OCI-LY7 (cell line): ENCODE measurements around the gene KIF16B. TPM values are rescaled to one million over a fixed set of nuclear protein-coding genes. Genes with fewer than 3 reads are reported as not detected.
"Not testable (repeated sequence)": the region's sequence is repeated elsewhere in the genome, so short reads cannot be mapped to it uniquely, and the experiment has no call there.

Experiments used
- BruUV-seq: library from RNA; stranded (reverse); fragments of 400-500 nt; replicated peaks from 2 replicates; lab custom pipeline; 2021; lab: Mats Ljungman, UMichigan
- CTCF ChIA-PET: fragments of 300-600 bp; sonication (Branson Sonifier 250); formaldehyde crosslinking; loops from one replicate; lab custom pipeline; 2022; ENCODE audit warnings: antibody characterized with exemption; ENCODE audit not compliant: unreplicated experiment; lab: Charles Lee
- POLR2A ChIA-PET: fragments of 300-600 bp; sonication (Branson Sonifier 250); formaldehyde crosslinking; loops from one replicate; lab custom pipeline; 2022; ENCODE audit warnings: antibody characterized with exemption; lab: Charles Lee
- DNase-seq: peaks from one replicate; pipeline ENCODE4 v3.0.0-alpha.2; 2015; ENCODE audit warnings: low spot score
- H2AFZ ChIP-seq: fragments of 200-600 bp; sonication (generic), shearing (Covaris generic); 2 replicates; pipeline ENCODE4 v1.6.1; 2014; ENCODE audit warnings: mild to moderate bottlenecking, antibody characterized with exemption, low read length, moderate library complexity
- H3K27ac ChIP-seq: fragments of 200-600 bp; sonication (generic); 2 replicates; pipeline ENCODE4 v1.5.1; 2014; ENCODE audit warnings: mixed run types, low read depth, mild to moderate bottlenecking, moderate library complexity, low read length, inconsistent platforms; ENCODE audit not compliant: poor library complexity, severe bottlenecking
- H3K36me3 ChIP-seq: fragments of 200-600 bp; sonication (generic); 2 replicates; pipeline ENCODE4 v1.6.1; 2014; ENCODE audit warnings: mild to moderate bottlenecking, antibody characterized with exemption, low read length, moderate library complexity, mixed read lengths; ENCODE audit not compliant: insufficient read depth
- H3K4me1 ChIP-seq: fragments of 200-600 bp; sonication (generic); 2 replicates; pipeline ENCODE4 v1.5.1; 2014; ENCODE audit warnings: mild to moderate bottlenecking, low read length; ENCODE audit not compliant: insufficient read depth, poor library complexity, severe bottlenecking
- H3K4me2 ChIP-seq: fragments of 200-600 bp; sonication (generic); 2 replicates; pipeline ENCODE4 v1.6.1; 2014; ENCODE audit warnings: mild to moderate bottlenecking, low read length
- H3K4me3 ChIP-seq: fragments of 200-600 bp; sonication (generic); 2 replicates; pipeline ENCODE4 v1.5.1; 2014; ENCODE audit warnings: mild to moderate bottlenecking, low read depth, low read length; ENCODE audit not compliant: poor library complexity, severe bottlenecking
- H3K79me2 ChIP-seq: fragments of 200-600 bp; sonication (generic); 2 replicates; pipeline ENCODE4 v1.6.1; 2016; ENCODE audit warnings: low read depth, mild to moderate bottlenecking, low read length, moderate library complexity, mixed read lengths; ENCODE audit not compliant: insufficient read depth
- H3K9me2 ChIP-seq: fragments of 200-600 bp; sonication (generic); 2 replicates; pipeline ENCODE4 v1.6.1; 2016; ENCODE audit warnings: mild to moderate bottlenecking, low read length, mixed read lengths; ENCODE audit not compliant: insufficient read depth
- H3K9me3 ChIP-seq: fragments of 200-600 bp; sonication (generic); 2 replicates; pipeline ENCODE4 v1.6.1; 2014; ENCODE audit warnings: mild to moderate bottlenecking, mixed run types, low read length, mixed read lengths
- H4K20me1 ChIP-seq: fragments of 200-600 bp; sonication (generic); 2 replicates; pipeline ENCODE4 v1.6.1; 2014; ENCODE audit warnings: mild to moderate bottlenecking, antibody characterized with exemption, low read length, moderate library complexity, mixed read lengths; ENCODE audit not compliant: insufficient read depth
- EZH2phosphoT487 ChIP-seq: fragments of 200-600 bp; sonication (generic); IDR thresholded peaks from 2 replicates; pipeline ENCODE4 v1.6.1; 2018; ENCODE audit warnings: low read depth, borderline replicate concordance, mild to moderate bottlenecking, mixed run types, antibody characterized with exemption, low read length, moderate library complexity, mixed read lengths
- intact Hi-C: fragments of 100-400 bp; cut with micrococcal nuclease; formaldehyde crosslinking; loops from one replicate; pipeline ENCODE4 v1.10.0; 2022; ENCODE audit not compliant: unreplicated experiment
- total RNA-seq, 2 experiments: library from RNA; depleted of rRNA in 1 of 2; stranded (reverse); fragments of >200 nt in 1 of 2; shearing (Covaris generic) in 1 of 2; gene quantifications; 2 replicates each; pipeline ENCODE4 v1.2.3, GENCODE V29; 2014 to 2022
- TF ChIP-seq, protein P1 (sequence below): fragments of 200-600 bp; sonication (generic); conservative IDR thresholded peaks from 2 replicates; pipeline ENCODE4 v1.5.1; 2014; ENCODE audit warnings: mild to moderate bottlenecking, antibody characterized with exemption, low read length, moderate library complexity, mixed read lengths

The KIF16B gene
- total RNA-seq, 2 experiments from 2014 or later, result 6.2 to 11.2 TPM

DNA sequence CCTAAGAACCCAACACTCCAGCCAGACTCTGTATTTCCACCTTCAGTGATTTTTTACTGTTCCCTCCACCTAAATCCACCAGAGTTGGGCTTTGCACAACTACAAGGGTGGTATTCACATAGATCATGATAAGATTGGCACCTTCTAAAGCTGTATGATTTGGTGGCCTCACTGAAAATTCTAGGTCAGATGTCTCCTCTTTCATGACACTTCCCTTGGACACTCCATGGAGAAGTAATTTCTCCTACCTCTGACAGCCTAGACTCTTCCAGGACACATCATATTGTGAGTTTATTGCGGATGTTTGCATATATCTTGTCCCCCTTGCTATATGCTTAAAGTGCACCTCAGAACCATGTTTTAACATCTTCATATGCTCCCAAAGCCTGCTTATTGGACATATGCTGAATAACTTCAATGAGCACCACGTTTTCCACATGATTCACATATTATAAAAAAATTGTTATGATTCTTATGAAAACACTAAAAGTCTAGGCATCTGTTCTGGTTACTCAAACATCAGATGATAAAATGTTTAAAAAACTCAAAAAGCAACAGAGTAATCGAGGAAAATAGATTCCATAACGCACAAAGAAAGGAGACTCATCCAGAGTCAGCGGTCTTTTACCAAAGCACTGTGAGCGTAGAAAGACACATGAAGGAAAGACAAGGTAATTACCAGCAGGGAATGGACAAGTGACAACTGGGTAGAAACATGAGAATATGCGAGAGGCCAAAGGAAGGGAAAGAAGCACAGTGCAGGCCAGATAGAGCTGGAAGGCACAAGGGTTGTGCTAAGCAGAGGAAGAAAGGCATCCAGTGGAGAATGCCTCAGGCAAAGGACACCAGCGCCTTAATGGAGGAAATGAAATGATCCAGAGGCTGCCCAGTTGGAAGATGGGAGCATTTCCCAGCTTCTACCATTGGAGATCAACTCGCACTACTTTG lies 46.5 kb downstream of the KIF16B start:
- Histone ChIP-seq H3K4me1 (no peaks in the 10 kb centered on the region), H3K9me2 (no peaks in the 10 kb centered on the region), H3K27ac (no peak overlapping the region), H4K20me1 (no peaks in the 10 kb centered on the region), H3K9me3 (no peaks in the 10 kb centered on the region), H2AFZ (no peak overlapping the region), H3K4me2 (no peak overlapping the region), H3K79me2 (no peaks in the 10 kb centered on the region), H3K36me3 (no peaks in the 10 kb centered on the region), H3K4me3 (no peak overlapping the region)
- CTCF ChIA-PET, result no interaction called here
- intact Hi-C loops, result no loop called here
- no peak for TF ChIP-seq EZH2phosphoT487
- TF ChIP-seq, protein P1, sequence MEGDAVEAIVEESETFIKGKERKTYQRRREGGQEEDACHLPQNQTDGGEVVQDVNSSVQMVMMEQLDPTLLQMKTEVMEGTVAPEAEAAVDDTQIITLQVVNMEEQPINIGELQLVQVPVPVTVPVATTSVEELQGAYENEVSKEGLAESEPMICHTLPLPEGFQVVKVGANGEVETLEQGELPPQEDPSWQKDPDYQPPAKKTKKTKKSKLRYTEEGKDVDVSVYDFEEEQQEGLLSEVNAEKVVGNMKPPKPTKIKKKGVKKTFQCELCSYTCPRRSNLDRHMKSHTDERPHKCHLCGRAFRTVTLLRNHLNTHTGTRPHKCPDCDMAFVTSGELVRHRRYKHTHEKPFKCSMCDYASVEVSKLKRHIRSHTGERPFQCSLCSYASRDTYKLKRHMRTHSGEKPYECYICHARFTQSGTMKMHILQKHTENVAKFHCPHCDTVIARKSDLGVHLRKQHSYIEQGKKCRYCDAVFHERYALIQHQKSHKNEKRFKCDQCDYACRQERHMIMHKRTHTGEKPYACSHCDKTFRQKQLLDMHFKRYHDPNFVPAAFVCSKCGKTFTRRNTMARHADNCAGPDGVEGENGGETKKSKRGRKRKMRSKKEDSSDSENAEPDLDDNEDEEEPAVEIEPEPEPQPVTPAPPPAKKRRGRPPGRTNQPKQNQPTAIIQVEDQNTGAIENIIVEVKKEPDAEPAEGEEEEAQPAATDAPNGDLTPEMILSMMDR, result no peak
- no TSS peak for BruUV-seq
- DNase-seq, result no peak
- POLR2A ChIA-PET, result no interaction called here

DNA sequence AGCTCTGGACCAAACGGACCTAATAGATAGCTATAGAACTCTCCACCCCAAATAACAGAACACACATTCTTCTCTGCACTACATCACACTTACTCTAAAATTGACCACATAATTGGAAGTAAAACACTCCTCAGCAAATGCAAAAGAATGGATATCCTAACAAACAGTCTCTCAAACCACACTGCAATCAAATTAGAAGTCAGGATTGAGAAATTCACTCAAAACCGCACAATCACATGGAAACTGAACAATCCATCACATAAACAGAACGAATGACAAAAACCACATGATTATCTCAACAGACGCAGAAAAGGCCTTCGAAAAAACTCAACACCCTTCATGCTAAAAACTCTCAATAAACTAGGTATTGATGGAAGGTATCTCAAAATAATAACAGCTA lies 50.6 kb downstream of the KIF16B start:
- BruUV-seq, H3K79me2 ChIP-seq, H3K9me3 ChIP-seq, CTCF ChIA-PET, H4K20me1 ChIP-seq, H3K4me3 ChIP-seq, H3K4me2 ChIP-seq, DNase-seq, H2AFZ ChIP-seq, POLR2A ChIA-PET, H3K27ac ChIP-seq, intact Hi-C loops, H3K9me2 ChIP-seq, H3K36me3 ChIP-seq, H3K4me1 ChIP-seq: not testable (repeated sequence)

DNA sequence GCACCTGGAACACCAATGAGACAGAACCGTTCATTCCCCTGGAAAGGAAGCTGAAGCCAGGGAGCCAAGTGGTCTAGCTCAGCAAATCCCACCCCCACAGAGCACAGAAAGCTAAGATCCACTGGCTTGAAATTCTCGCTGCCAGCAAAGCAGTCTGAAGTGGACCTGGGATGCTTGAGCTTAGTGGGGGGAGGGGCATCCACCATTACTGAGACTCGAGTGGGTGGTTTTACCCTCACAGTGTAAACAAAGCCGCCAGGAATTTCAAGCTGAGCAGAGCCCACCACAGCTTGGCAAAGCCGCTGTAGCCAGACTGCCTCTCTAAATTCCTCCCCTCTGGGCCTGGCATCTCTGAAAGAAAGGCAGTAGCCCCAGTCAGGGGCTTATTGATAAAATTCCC lies 53.1 kb downstream of the KIF16B start:
- Histone ChIP-seq H3K9me3 (no peaks in the 10 kb centered on the region), H3K36me3 (no peaks in the 10 kb centered on the region), H4K20me1 (no peaks in the 10 kb centered on the region), H3K4me1 (peaks cover 7% of the 10 kb centered on the region), H3K4me2 (no peak overlapping the region), H3K79me2 (no peaks in the 10 kb centered on the region), H2AFZ (no peak overlapping the region), H3K4me3 (no peak overlapping the region), H3K9me2 (no peaks in the 10 kb centered on the region), H3K27ac (no peak overlapping the region)
- CTCF ChIA-PET, result interaction anchor here (0.7 kb wide), 1 partner anchor 21 kb away, joined by 3 read pairs; no protein-coding TSS in a partner anchor
- no TSS peak for BruUV-seq
- TF ChIP-seq EZH2phosphoT487, result no peak
- TF ChIP-seq, protein P1, result no peak
- POLR2A ChIA-PET, result interaction anchor here (0.6 kb wide), 2 partner anchors 56 to 215 kb away, joined by 3 to 4 read pairs; no protein-coding TSS in a partner anchor
- no peak for DNase-seq
- intact Hi-C loops, result no loop called here

DNA sequence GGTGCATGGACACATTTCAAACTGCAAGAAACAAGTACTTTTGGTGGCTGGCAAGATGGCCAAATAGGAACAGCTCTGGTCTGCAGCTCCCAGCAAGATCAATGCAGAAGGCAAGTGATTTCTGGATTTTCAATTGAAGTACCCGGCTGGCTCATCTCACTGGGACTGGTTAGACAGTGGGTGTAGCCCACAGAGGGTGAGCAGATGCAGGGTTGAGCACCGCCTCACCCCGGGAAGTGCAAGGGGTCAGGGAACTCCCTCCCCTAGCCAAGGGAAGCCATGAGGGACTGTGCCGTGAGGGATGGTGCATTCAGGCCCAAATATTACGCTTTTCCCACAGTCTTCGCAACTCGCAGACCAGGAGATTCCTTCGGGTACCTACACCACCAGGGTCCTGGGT lies 53.6 kb downstream of the KIF16B start:
- ChIA-PET POLR2A (interaction anchor here (0.6 kb wide), 1 partner anchor 56 kb away, joined by 3 read pairs; no protein-coding TSS in a partner anchor), CTCF (interaction anchor here (0.7 kb wide), 1 partner anchor 21 kb away, joined by 3 read pairs; no protein-coding TSS in a partner anchor)
- BruUV-seq, DNase-seq, H3K9me2 ChIP-seq, H3K79me2 ChIP-seq, H3K4me1 ChIP-seq, H3K36me3 ChIP-seq, intact Hi-C loops, H3K4me3 ChIP-seq, H3K27ac ChIP-seq, H3K4me2 ChIP-seq, H4K20me1 ChIP-seq, H3K9me3 ChIP-seq, H2AFZ ChIP-seq: not testable (repeated sequence)
